PC-9 (cell line): ENCODE data around the gene KIF21A. TPM values are rescaled to one million over a fixed set of nuclear protein-coding genes. Genes with fewer than 3 reads are reported as not detected.

Experiments used
- BruUV-seq: library from RNA; stranded (reverse); fragments of 400-500 nt; replicated peaks from 2 replicates; lab custom pipeline; 2021; lab: Mats Ljungman, UMichigan
- CTCF ChIA-PET: fragments of 300-600 bp; sonication (Branson Sonifier 250); formaldehyde crosslinking; loops from one replicate; lab custom pipeline; 2022; ENCODE audit warnings: antibody characterized with exemption; lab: Charles Lee
- POLR2A ChIA-PET: fragments of 300-600 bp; sonication (Branson Sonifier 250); formaldehyde crosslinking; loops from one replicate; lab custom pipeline; 2022; ENCODE audit warnings: antibody characterized with exemption; ENCODE audit not compliant: unreplicated experiment; lab: Charles Lee
- DNase-seq, 2 experiments: peaks; one replicate each; pipeline versions ENCODE4 v3.0.0 to v3.0.0-alpha.2; 2015 to 2022; ENCODE audit warnings: mixed read lengths in 1 of 2
- H2AFZ ChIP-seq: fragments of 200-600 bp; sonication (generic); 2 replicates; pipeline ENCODE4 v1.8.1; 2017; ENCODE audit warnings: antibody characterized with exemption
- H3F3A ChIP-seq: fragments of 200-600 bp; sonication (generic); 2 replicates; pipeline ENCODE4 v1.8.1; 2017; ENCODE audit warnings: antibody characterized with exemption, mild to moderate bottlenecking, low read depth; ENCODE audit not compliant: insufficient read depth
- H3K27ac ChIP-seq: fragments of 200-600 bp; sonication (generic); 2 replicates; pipeline ENCODE4 v1.6.1; 2016; ENCODE audit warnings: mixed run types
- H3K27me3 ChIP-seq: fragments of 200-600 bp; sonication (generic); 2 replicates; pipeline ENCODE4 v1.6.1; 2016; ENCODE audit warnings: low read depth, mixed run types; ENCODE audit not compliant: insufficient read depth
- H3K36me3 ChIP-seq: fragments of 200-600 bp; sonication (generic); 2 replicates; pipeline ENCODE4 v1.6.1; 2016; ENCODE audit warnings: low read depth, mixed run types
- H3K4me1 ChIP-seq: fragments of 200-600 bp; sonication (generic); replicated peaks from 2 replicates; pipeline ENCODE4 v1.6.1; 2016; ENCODE audit warnings: mixed run types; ENCODE audit not compliant: insufficient read depth
- H3K4me2 ChIP-seq: fragments of 200-600 bp; sonication (generic); 2 replicates; pipeline ENCODE4 v1.6.1; 2017; ENCODE audit warnings: mixed run types
- H3K4me3 ChIP-seq: fragments of 200-600 bp; sonication (generic); 2 replicates; pipeline ENCODE4 v1.6.1; 2016; ENCODE audit warnings: mixed run types
- H3K79me2 ChIP-seq: fragments of 200-600 bp; sonication (generic); 2 replicates; pipeline ENCODE4 v1.6.1; 2017; ENCODE audit warnings: low read depth, mixed run types
- H3K9me2 ChIP-seq: fragments of 200-600 bp; sonication (generic); 2 replicates; pipeline ENCODE4 v1.8.1; 2017; ENCODE audit warnings: mild to moderate bottlenecking; ENCODE audit not compliant: insufficient read depth
- H3K9me3 ChIP-seq: fragments of 200-600 bp; sonication (generic); 2 replicates; pipeline ENCODE4 v1.8.1; 2016; ENCODE audit warnings: low read depth; ENCODE audit not compliant: insufficient read depth
- H4K20me1 ChIP-seq: fragments of 200-600 bp; sonication (generic); 2 replicates; pipeline ENCODE4 v1.8.1; 2017; ENCODE audit not compliant: insufficient read depth
- EZH2 ChIP-seq: fragments of 200-600 bp; sonication (generic); IDR thresholded peaks from 2 replicates; pipeline ENCODE4 v1.8.0; 2017; ENCODE audit warnings: antibody characterized with exemption, low read depth
- intact Hi-C: fragments of 100-400 bp; cut with micrococcal nuclease; formaldehyde crosslinking; loops from one replicate; pipeline ENCODE4 v1.10.0; 2022; ENCODE audit not compliant: unreplicated experiment
- total RNA-seq: library from RNA; stranded (reverse); gene quantifications from 2 replicates; pipeline ENCODE4 v1.2.3, GENCODE V29; 2021
- TF ChIP-seq, protein P1 (sequence below): fragments of 200-600 bp; sonication (generic); conservative IDR thresholded peaks from 2 replicates; pipeline ENCODE4 v1.6.1; 2017; ENCODE audit warnings: mixed run types, antibody characterized with exemption, mild to moderate bottlenecking, moderate library complexity

KIF21A gene
- total RNA-seq, 1 experiment from 2014 or later = 13.6 TPM

DNA sequence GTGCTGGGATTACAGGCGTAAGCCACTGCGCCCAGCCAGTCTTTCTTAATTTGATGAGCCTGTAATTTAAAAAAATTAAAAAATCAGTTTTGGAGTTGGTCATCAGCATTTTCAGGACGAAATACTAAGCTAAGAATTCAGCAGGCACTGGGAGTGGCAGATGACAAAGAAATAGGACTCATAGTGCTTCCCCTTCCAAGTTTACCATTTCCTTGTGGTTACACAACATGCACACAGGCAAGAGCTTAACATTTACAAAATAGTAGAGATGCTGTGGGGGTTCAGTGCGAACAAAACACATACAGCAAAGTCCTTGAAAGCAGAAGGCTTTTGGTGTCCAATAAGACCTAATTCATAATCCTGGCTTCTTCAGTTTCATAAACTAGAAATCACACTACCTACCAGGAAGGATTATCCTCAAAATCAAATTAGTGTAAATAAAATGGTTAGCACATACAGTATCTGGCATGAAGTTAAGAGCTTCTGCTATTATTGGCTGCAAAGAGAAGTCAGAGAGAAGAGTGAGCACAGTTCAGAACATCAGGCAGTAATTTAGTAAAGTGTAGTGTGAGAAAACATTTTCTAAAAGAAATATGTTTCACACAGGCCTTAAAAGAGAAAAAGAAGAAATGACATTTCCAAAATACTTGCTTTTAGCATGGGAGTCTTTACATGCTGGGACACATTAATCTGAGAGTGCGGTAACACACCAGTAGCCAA is 22.2 kb upstream of the KIF21A start:
- intact Hi-C loops = no loop called here
- CTCF ChIA-PET = no interaction called here
- no peaks in the 10 kb centered on the region for H3K9me2 ChIP-seq

DNA sequence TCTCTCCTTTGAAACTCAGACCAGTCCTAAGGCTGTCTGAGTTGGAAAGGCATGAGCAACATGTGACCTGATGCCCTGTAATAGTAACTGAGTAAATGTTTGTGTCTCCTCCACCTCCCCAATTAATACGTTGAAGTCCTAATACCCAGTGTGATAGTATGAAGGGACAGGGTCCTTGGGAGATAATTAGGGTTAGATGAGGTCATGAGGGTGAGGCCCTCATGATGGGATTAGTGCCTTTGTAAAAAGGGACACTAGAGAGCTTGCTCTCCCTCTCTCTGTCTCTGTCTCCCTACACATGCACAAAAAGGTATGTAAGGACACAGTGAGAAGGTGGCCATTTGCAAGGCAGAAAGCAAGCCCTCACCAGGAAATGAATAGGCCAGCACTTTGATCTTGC is 18.1 kb upstream of the KIF21A start:
- TF ChIP-seq, protein P1, sequence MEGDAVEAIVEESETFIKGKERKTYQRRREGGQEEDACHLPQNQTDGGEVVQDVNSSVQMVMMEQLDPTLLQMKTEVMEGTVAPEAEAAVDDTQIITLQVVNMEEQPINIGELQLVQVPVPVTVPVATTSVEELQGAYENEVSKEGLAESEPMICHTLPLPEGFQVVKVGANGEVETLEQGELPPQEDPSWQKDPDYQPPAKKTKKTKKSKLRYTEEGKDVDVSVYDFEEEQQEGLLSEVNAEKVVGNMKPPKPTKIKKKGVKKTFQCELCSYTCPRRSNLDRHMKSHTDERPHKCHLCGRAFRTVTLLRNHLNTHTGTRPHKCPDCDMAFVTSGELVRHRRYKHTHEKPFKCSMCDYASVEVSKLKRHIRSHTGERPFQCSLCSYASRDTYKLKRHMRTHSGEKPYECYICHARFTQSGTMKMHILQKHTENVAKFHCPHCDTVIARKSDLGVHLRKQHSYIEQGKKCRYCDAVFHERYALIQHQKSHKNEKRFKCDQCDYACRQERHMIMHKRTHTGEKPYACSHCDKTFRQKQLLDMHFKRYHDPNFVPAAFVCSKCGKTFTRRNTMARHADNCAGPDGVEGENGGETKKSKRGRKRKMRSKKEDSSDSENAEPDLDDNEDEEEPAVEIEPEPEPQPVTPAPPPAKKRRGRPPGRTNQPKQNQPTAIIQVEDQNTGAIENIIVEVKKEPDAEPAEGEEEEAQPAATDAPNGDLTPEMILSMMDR = no peak
- no peak for TF ChIP-seq EZH2
- CTCF ChIA-PET = no interaction called here
- no TSS peak for BruUV-seq
- intact Hi-C loops = no loop called here
- Histone ChIP-seq H3K4me1 (no peaks in the 10 kb centered on the region), H3K4me2 (no peak overlapping the region), H4K20me1 (no peaks in the 10 kb centered on the region), H3K36me3 (no peaks in the 10 kb centered on the region), H3K27ac (no peak overlapping the region), H3K4me3 (no peak overlapping the region), H3K27me3 (no peaks in the 10 kb centered on the region), H3K9me2 (peaks cover 3% of the 10 kb centered on the region), H3K79me2 (no peaks in the 10 kb centered on the region), H3F3A (no peaks in the 10 kb centered on the region), H3K9me3 (no peaks in the 10 kb centered on the region), H2AFZ (no peak overlapping the region)
- POLR2A ChIA-PET = no interaction called here
- no peak for DNase-seq

More for the DNA sequence above, 22.2 kb upstream of the KIF21A start:
- no peaks in the 10 kb centered on the region for H3K4me1 ChIP-seq
- no peaks in the 10 kb centered on the region for H3K27me3 ChIP-seq
- no peaks in the 10 kb centered on the region for H4K20me1 ChIP-seq
- no peak for DNase-seq
- TF ChIP-seq, protein P1 = no peak
- TF ChIP-seq EZH2 = no peak
- POLR2A ChIA-PET = no interaction called here
- H3K36me3 ChIP-seq = no peaks in the 10 kb centered on the region
- H3K27ac ChIP-seq = no peak overlapping the region
- H3K9me3 ChIP-seq = no peaks in the 10 kb centered on the region; the same call in 1 of the 2 replicates
- H3K4me2 ChIP-seq = no peak overlapping the region
- H3K79me2 ChIP-seq = no peaks in the 10 kb centered on the region
- H2AFZ ChIP-seq = no peak overlapping the region
- no TSS peak for BruUV-seq
- no peak overlapping the region for H3K4me3 ChIP-seq
- no peaks in the 10 kb centered on the region for H3F3A ChIP-seq

DNA sequence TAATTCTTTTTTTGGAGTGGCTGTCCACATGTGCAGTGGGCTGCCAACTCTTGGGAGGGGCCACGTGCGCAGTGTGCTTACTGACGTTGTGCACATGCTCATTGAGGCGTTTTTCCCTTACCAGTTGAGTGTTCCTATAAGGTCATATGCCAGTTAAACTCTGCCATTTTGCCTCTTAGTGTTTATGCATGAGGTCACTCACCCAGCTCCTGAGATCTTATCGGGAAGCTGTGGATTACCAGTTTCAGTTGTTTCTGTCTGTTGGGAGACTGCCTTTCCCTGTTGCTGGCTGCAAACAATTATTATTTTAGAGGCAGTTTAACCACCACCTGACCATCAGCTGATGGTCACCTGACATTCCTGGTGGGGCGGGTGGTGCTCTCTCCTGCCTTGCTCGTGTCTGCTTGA is 16.1 kb upstream of the KIF21A start:
- Histone ChIP-seq H3K27ac (no peak overlapping the region), H2AFZ (no peak overlapping the region), H3K4me3 (no peak overlapping the region), H3K9me2 (peaks cover 5% of the 10 kb centered on the region), H3K79me2 (no peaks in the 10 kb centered on the region), H4K20me1 (no peaks in the 10 kb centered on the region), H3K27me3 (no peaks in the 10 kb centered on the region), H3K4me2 (no peak overlapping the region), H3K4me1 (no peaks in the 10 kb centered on the region), H3K9me3 (no peaks in the 10 kb centered on the region), H3K36me3 (no peaks in the 10 kb centered on the region), H3F3A (no peaks in the 10 kb centered on the region)
- no TSS peak for BruUV-seq
- CTCF ChIA-PET = no interaction called here
- DNase-seq = no peak
- TF ChIP-seq, protein P1 = no peak
- TF ChIP-seq EZH2 = no peak
- POLR2A ChIA-PET = no interaction called here
- intact Hi-C loops = no loop called here
